ENCODE measurements around the gene RTL1.

DNA sequence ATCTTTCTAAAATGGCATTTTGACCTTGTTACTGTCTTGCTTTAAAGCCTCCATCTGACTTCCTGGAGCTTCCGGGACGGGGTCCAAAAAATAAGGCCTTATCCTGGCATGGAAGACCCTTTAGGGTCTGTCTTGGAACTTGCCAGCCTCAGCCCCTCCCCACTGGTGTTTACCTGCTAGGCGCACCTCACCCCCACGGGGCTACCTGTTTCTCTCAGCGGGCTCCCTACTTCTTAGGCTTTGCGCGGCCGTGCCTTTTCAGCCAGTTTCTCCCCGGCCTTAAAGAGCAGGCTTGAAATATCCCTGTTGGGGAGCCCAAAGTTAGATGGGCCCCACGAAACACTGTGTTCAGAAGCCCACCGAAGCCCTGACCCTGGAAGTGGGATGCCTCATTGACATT lies 5.1 kb downstream of the RTL1 start:
- TF ChIP-seq POLR2A (IDR thresholded peaks at IDR 0.05) (no peak), POLR2AphosphoS5 (IDR thresholded peaks at IDR 0.05) (no peak)
- TF ChIP-seq, protein P1, sequence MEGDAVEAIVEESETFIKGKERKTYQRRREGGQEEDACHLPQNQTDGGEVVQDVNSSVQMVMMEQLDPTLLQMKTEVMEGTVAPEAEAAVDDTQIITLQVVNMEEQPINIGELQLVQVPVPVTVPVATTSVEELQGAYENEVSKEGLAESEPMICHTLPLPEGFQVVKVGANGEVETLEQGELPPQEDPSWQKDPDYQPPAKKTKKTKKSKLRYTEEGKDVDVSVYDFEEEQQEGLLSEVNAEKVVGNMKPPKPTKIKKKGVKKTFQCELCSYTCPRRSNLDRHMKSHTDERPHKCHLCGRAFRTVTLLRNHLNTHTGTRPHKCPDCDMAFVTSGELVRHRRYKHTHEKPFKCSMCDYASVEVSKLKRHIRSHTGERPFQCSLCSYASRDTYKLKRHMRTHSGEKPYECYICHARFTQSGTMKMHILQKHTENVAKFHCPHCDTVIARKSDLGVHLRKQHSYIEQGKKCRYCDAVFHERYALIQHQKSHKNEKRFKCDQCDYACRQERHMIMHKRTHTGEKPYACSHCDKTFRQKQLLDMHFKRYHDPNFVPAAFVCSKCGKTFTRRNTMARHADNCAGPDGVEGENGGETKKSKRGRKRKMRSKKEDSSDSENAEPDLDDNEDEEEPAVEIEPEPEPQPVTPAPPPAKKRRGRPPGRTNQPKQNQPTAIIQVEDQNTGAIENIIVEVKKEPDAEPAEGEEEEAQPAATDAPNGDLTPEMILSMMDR (IDR thresholded peaks at IDR 0.05) = no peak

Data from gastroesophageal sphincter (tissue), 3 donors.